Glutamatergic neuron (in vitro differentiated cells): ENCODE measurements around the gene CCDC192. TPM values are rescaled to one million over a fixed set of nuclear protein-coding genes. Genes with fewer than 3 reads are reported as not detected.

Source experiments
- DNase-seq: peaks from one replicate; pipeline ENCODE4 v3.0.0; 2022
- H3K27ac Mint-ChIP-seq: one replicate; pipeline ENCODE4 v1.8.0; 2020; ENCODE audit warnings: mild to moderate bottlenecking, mixed read lengths, inconsistent platforms; ENCODE audit not compliant: unreplicated experiment
- H3K27me3 Mint-ChIP-seq: one replicate; pipeline ENCODE4 v1.8.0; 2020; ENCODE audit warnings: mild to moderate bottlenecking, moderate library complexity, mixed read lengths, inconsistent platforms; ENCODE audit not compliant: unreplicated experiment
- H3K36me3 Mint-ChIP-seq: one replicate; pipeline ENCODE4 v1.8.0; 2020; ENCODE audit warnings: mild to moderate bottlenecking, mixed read lengths, inconsistent platforms; ENCODE audit not compliant: unreplicated experiment
- H3K4me1 Mint-ChIP-seq: one replicate; pipeline ENCODE4 v1.8.0; 2020; ENCODE audit warnings: mild to moderate bottlenecking, low read depth, mixed read lengths, inconsistent platforms; ENCODE audit not compliant: unreplicated experiment
- H3K4me3 Mint-ChIP-seq: one replicate; pipeline ENCODE4 v1.8.0; 2020; ENCODE audit warnings: mild to moderate bottlenecking, mixed read lengths, inconsistent platforms; ENCODE audit not compliant: unreplicated experiment
- H3K9me3 Mint-ChIP-seq: one replicate; pipeline ENCODE4 v1.8.0; 2020; ENCODE audit warnings: mild to moderate bottlenecking, moderate library complexity, mixed read lengths, inconsistent platforms; ENCODE audit not compliant: unreplicated experiment
- total RNA-seq: library from RNA; stranded (reverse); fragmentation: NEBNext Ultra II Directional; extraction: Animal tissue kit (Norgen Biotek cat#: 25700); gene quantifications from one replicate; pipeline ENCODE4 v1.2.1, GENCODE V29; 2021; ENCODE audit not compliant: unreplicated experiment
- TF ChIP-seq, protein P1 (sequence below): fragments of 200-600 bp; sonication (generic); IDR thresholded peaks from one replicate; pipeline ENCODE4 v1.5.0; 2021; ENCODE audit not compliant: partially characterized antibody, unreplicated experiment

The CCDC192 gene
- total RNA-seq, 1 donor from 2014 or later: not detected

- TF ChIP-seq, protein P1, sequence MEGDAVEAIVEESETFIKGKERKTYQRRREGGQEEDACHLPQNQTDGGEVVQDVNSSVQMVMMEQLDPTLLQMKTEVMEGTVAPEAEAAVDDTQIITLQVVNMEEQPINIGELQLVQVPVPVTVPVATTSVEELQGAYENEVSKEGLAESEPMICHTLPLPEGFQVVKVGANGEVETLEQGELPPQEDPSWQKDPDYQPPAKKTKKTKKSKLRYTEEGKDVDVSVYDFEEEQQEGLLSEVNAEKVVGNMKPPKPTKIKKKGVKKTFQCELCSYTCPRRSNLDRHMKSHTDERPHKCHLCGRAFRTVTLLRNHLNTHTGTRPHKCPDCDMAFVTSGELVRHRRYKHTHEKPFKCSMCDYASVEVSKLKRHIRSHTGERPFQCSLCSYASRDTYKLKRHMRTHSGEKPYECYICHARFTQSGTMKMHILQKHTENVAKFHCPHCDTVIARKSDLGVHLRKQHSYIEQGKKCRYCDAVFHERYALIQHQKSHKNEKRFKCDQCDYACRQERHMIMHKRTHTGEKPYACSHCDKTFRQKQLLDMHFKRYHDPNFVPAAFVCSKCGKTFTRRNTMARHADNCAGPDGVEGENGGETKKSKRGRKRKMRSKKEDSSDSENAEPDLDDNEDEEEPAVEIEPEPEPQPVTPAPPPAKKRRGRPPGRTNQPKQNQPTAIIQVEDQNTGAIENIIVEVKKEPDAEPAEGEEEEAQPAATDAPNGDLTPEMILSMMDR: no peak
- no peak overlapping the region for H3K27ac Mint-ChIP-seq
- no peaks in the 10 kb centered on the region for H3K9me3 Mint-ChIP-seq
- no peaks in the 10 kb centered on the region for H3K4me1 Mint-ChIP-seq
- DNase-seq: no peak
- H3K27me3 Mint-ChIP-seq: no peaks in the 10 kb centered on the region
- no peaks in the 10 kb centered on the region for H3K36me3 Mint-ChIP-seq
- no peak overlapping the region for H3K4me3 Mint-ChIP-seq
Observed at GRCh38 chr5:127925916-127926315, 222.7 kb downstream of the CCDC192 start.

- TF ChIP-seq, protein P1: no peak
- no peaks in the 10 kb centered on the region for H3K4me1 Mint-ChIP-seq
- H3K27ac Mint-ChIP-seq: no peak overlapping the region
- no peak overlapping the region for H3K4me3 Mint-ChIP-seq
- DNase-seq: no peak
- no peaks in the 10 kb centered on the region for H3K9me3 Mint-ChIP-seq
- H3K36me3 Mint-ChIP-seq: no peaks in the 10 kb centered on the region
- no peaks in the 10 kb centered on the region for H3K27me3 Mint-ChIP-seq
Observed at GRCh38 chr5:127926974-127927373, 223.8 kb downstream of the CCDC192 start.

DNA sequence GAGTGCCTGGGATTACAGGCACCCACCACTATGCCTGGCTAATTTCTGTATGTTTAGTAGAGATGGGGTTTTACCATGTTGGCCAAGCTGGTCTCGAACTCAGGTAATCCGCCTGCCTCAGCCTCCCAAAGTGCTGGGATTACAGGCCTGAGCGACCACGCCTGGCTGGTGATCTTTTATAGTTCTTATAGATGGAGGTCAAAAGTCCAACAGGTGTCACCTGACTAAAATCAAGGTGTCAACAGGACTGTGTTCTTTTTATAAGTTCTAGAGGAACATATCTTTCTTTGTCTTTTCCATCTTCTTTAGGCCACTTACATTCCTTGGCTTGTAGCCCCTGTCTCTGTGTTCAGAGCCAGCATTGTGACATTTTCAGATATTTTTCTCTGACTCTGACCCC lies 224.9 kb downstream of the CCDC192 start:
- Mint-ChIP-seq H3K4me1 (no peaks in the 10 kb centered on the region), H3K36me3 (peaks cover 6% of the 10 kb centered on the region), H3K27me3 (peaks cover 2% of the 10 kb centered on the region), H3K9me3 (no peaks in the 10 kb centered on the region), H3K27ac (no peak overlapping the region), H3K4me3 (no peak overlapping the region)
- no peak for DNase-seq
- TF ChIP-seq, protein P1: no peak

GRCh38 chr5:127930311-127930710 lies 227.1 kb downstream of the CCDC192 start:
- TF ChIP-seq, protein P1: no peak
- Mint-ChIP-seq H3K4me3 (no peak overlapping the region), H3K27ac (no peak overlapping the region), H3K36me3 (peaks cover 6% of the 10 kb centered on the region), H3K27me3 (peaks cover 3% of the 10 kb centered on the region), H3K4me1 (no peaks in the 10 kb centered on the region), H3K9me3 (no peaks in the 10 kb centered on the region)
- DNase-seq: no peak

- TF ChIP-seq, protein P1: no peak
- Mint-ChIP-seq H3K27ac (no peak overlapping the region), H3K27me3 (peaks cover 3% of the 10 kb centered on the region)
Observed at GRCh38 chr5:127931396-127931795, 228.2 kb downstream of the CCDC192 start.

More at GRCh38 chr5:127931396-127931795, 228.2 kb downstream of the CCDC192 start:
- Mint-ChIP-seq H3K36me3 (peaks cover 6% of the 10 kb centered on the region), H3K4me1 (no peaks in the 10 kb centered on the region), H3K9me3 (no peaks in the 10 kb centered on the region), H3K4me3 (no peak overlapping the region)
- no peak for DNase-seq
